ENCODE measurements around the gene SNUPN.
"Not testable (repeated sequence)": the region's sequence is repeated elsewhere in the genome, so short reads cannot be mapped to it uniquely, and the experiment has no call there.

SNUPN gene

DNA sequence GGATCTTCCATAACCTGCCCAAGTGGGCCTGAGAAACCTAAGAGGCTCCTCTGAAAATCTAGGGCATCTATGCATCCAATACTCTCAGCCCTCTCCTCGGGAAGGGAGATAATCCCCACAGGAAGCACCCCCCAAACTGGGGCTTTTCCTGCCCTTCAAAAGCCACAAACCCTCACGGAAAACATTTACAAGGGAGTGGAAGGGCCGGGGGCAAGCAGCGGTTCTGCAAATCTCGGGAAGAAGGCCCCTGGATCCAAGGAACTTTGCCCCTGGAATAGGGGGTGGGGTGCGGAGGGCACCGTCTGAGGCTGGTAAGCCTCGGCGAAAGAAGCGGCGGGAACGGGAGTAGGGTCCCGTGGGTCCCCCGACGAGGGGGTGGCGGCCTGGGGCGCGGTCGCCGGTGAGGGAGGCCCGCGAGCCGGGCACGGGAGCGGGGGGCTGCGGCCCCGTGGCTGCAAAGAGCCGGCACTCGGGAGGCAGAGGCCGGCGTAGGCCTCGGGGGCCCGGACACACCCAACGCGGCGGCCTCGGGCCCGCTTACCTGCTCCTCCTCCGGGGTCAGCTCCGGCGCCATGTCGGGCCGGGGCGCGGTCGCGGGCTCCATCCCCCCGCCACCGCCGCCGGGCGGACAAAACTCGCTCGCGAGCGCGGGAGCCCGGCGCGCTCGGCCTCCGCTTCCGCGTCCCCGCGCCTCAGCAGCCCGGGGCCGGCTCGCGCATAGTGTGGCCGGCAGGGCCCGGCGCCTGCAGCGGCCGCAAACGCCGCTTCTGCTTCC is 47.2 kb downstream of the SNUPN start:
- peak; percentile 36 to 46 for ATAC-seq

GRCh38 chr15:75577401-75578172 is 47.9 kb downstream of the SNUPN start:
- ATAC-seq = no peak

- ATAC-seq = peak; percentile 36 to 42
These were observed 51.7 kb downstream of the SNUPN start for GRCh38 chr15:75573648-75574384.

- ATAC-seq = no peak
These were observed 55.2 kb downstream of the SNUPN start for GRCh38 chr15:75570126-75570845.

- peak in 1 of 2 donors; percentile 48 for ATAC-seq
These were observed 60.2 kb downstream of the SNUPN start for GRCh38 chr15:75565062-75565970.

GRCh38 chr15:75561888-75562287 is 63.6 kb downstream of the SNUPN start:
- no peak for ATAC-seq

- ATAC-seq = not testable (repeated sequence)
These were observed 66.2 kb downstream of the SNUPN start for GRCh38 chr15:75559360-75559759.

- not testable (repeated sequence) for ATAC-seq
These were observed 66.6 kb downstream of the SNUPN start for GRCh38 chr15:75558955-75559354.

DNA sequence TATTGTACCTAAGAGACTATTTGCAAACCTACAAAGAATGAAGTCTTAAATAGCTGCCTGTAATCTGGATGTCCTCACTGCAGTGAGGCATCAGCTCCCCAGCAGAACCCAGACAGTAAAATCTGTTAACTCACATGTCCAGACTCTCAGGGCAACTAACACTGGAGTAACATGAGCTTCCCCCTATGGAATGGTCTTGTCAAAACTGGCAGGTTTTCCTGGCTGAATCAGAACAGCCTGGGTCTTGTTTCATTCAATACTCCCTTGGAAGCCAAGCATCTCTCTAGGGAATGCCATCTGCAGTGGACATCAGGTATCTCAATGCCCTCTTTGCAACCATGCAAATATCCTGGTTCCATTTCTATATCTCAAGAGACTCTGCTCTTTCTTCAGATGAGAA is 70.8 kb downstream of the SNUPN start:
- no peak for ATAC-seq

- no peak for ATAC-seq
These were observed 71.9 kb downstream of the SNUPN start for GRCh38 chr15:75553659-75554058.

GRCh38 chr15:75551091-75551490 is 74.4 kb downstream of the SNUPN start:
- ATAC-seq = no peak

Data from activated CD4-positive, CD25-positive, alpha-beta regulatory T cell treated with anti-CD3 and anti-CD28 coated beads, Interleukin-2, amount 50 U/mL, for 24 hours (primary cell).